ENCODE results near the gene AIMP1. TPM values are rescaled to one million over a fixed set of nuclear protein-coding genes. Genes with fewer than 3 reads are reported as not detected.

Gene AIMP1
- total RNA-seq, 3 donors from 2014 or later (not counting 1 experiment from before 2014, with no cell fraction given) = 37.7 to 46.8 (median 40.3) TPM

- peaks cover 5 to 32% of the 10 kb centered on the region in 2 donors for H3K4me1 Mint-ChIP-seq
- DNase-seq = peak in 1 of 2 donors; percentile 36
- H3K4me3 Mint-ChIP-seq = no peak overlapping the region
Measured at GRCh38 chr4:106316773-106317409, 541 bp downstream of the AIMP1 start.

GRCh38 chr4:106317815-106318214, 1.5 kb downstream of the AIMP1 start:
- no peaks in the 10 kb centered on the region for H3K36me3 ChIP-seq (ENCODE audit: control insufficient read depth, insufficient read depth, low read length)
- H3K9me3 Mint-ChIP-seq = no peaks in the 10 kb centered on the region
- no peak overlapping the region for H3K27ac Mint-ChIP-seq
- ATAC-seq (no peak), DNase-seq (no peak)
- H3K4me3 Mint-ChIP-seq = no peak overlapping the region
- no peak overlapping the region for H3K4me3 ChIP-seq (ENCODE audit: low read length)
- H3K4me1 ChIP-seq (ENCODE audit: control insufficient read depth, insufficient read depth, low read length) = peaks cover 15% of the 10 kb centered on the region
- no peaks in the 10 kb centered on the region for H3K27me3 ChIP-seq (ENCODE audit: control insufficient read depth, insufficient read depth, low read length)
- no peak for TF ChIP-seq CTCF (IDR thresholded peaks at IDR 0.05)
- intact Hi-C loops (cut with micrococcal nuclease) = loop anchor here (10.0 kb wide), 1 partner anchor 1173 kb away; the partner anchor contains the start of gene TET2
- H3K4me1 Mint-ChIP-seq = peaks cover 5 to 35% of the 10 kb centered on the region in 2 donors
- no CpG with 5 or more reads among the region's 1 CpG for WGBS (ENCODE audit: insufficient coverage)
- H3K27ac ChIP-seq (ENCODE audit: low read length) = no peak overlapping the region
- H3K27me3 Mint-ChIP-seq (ENCODE audit: low read depth in 2 of 2) = no peaks in the 10 kb centered on the region
- no peaks in the 10 kb centered on the region for H3K36me3 Mint-ChIP-seq
- no peaks in the 10 kb centered on the region for H3K9me3 ChIP-seq (ENCODE audit: control insufficient read depth, insufficient read depth, low read length)

More at GRCh38 chr4:106316773-106317409, 541 bp downstream of the AIMP1 start:
- no peak for TF ChIP-seq CTCF (IDR thresholded peaks at IDR 0.05)
- Mint-ChIP-seq H3K27me3 (ENCODE audit: low read depth in 2 of 2) (no peaks in the 10 kb centered on the region), H3K27ac (no peak overlapping the region), H3K36me3 (no peaks in the 10 kb centered on the region), H3K9me3 (no peaks in the 10 kb centered on the region)
- H3K4me3 ChIP-seq (ENCODE audit: low read length) = peak overlapping the region; percentile 87
- peaks cover 15% of the 10 kb centered on the region for H3K4me1 ChIP-seq (ENCODE audit: control insufficient read depth, insufficient read depth, low read length)
- WGBS (ENCODE audit: insufficient coverage) = 4% methylated on average over 13 of the region's 13 CpGs
- intact Hi-C loops (cut with micrococcal nuclease) = loop anchor here (1.0 to 10.0 kb wide), 2 partner anchors 1172 to 1403 kb away; partner anchors contain the start of genes PAPSS1 and TET2
- no peaks in the 10 kb centered on the region for H3K36me3 ChIP-seq (ENCODE audit: control insufficient read depth, insufficient read depth, low read length)
- ATAC-seq = no peak
- no peaks in the 10 kb centered on the region for H3K9me3 ChIP-seq (ENCODE audit: control insufficient read depth, insufficient read depth, low read length)
- peak overlapping the region; percentile 97 for H3K27ac ChIP-seq (ENCODE audit: low read length)
- H3K27me3 ChIP-seq (ENCODE audit: control insufficient read depth, insufficient read depth, low read length) = no peaks in the 10 kb centered on the region

- intact Hi-C loops (cut with micrococcal nuclease) = loop anchor here (10.0 kb wide), 1 partner anchor 1174 kb away; the partner anchor contains the start of gene TET2
- no peak for TF ChIP-seq CTCF (IDR thresholded peaks at IDR 0.05)
- no peaks in the 10 kb centered on the region for H3K36me3 ChIP-seq (ENCODE audit: control insufficient read depth, insufficient read depth, low read length)
- no peak overlapping the region for H3K4me3 ChIP-seq (ENCODE audit: low read length)
- H3K36me3 Mint-ChIP-seq = no peaks in the 10 kb centered on the region
- no peak for ATAC-seq
- H3K9me3 ChIP-seq (ENCODE audit: control insufficient read depth, insufficient read depth, low read length) = no peaks in the 10 kb centered on the region
- peaks cover 15% of the 10 kb centered on the region for H3K4me1 ChIP-seq (ENCODE audit: control insufficient read depth, insufficient read depth, low read length)
- no peaks in the 10 kb centered on the region for H3K27me3 Mint-ChIP-seq (ENCODE audit: low read depth in 2 of 2)
- no peak for DNase-seq
- H3K4me3 Mint-ChIP-seq = no peak overlapping the region
- H3K27ac Mint-ChIP-seq = peak overlapping the region in 1 of 2 donors; percentile 36
- H3K27ac ChIP-seq (ENCODE audit: low read length) = no peak overlapping the region
- peaks cover 5 to 28% of the 10 kb centered on the region in 2 donors for H3K4me1 Mint-ChIP-seq
- no peaks in the 10 kb centered on the region for H3K9me3 Mint-ChIP-seq
- H3K27me3 ChIP-seq (ENCODE audit: control insufficient read depth, insufficient read depth, low read length) = no peaks in the 10 kb centered on the region
Measured at GRCh38 chr4:106318511-106318910, 2.2 kb downstream of the AIMP1 start.

Data from natural killer cell (primary cell).